ENCODE results near the gene MTUS2. TPM values are rescaled to one million over a fixed set of nuclear protein-coding genes. Genes with fewer than 3 reads are reported as not detected.

MTUS2 gene
- total and polyA plus RNA-seq, 4 donors: under 0.01 to 0.70 (median 0.15) TPM

GRCh38 chr13:29451976-29452375 is 631.8 kb downstream of the MTUS2 start (continued):
- TF ChIP-seq ZBTB33 (IDR thresholded peaks at IDR 0.05) (no peak), HNF4A (conservative IDR thresholded peaks at IDR 0.05) (no peak), RAD21 (IDR thresholded peaks at IDR 0.05) (no peak), MAX (IDR thresholded peaks at IDR 0.05) (no peak)

GRCh38 chr13:29452773-29453616 is 632.9 kb downstream of the MTUS2 start:
- no peak for TF ChIP-seq ATF3 (IDR thresholded peaks at IDR 0.05)
- no peak for TF ChIP-seq MAX (IDR thresholded peaks at IDR 0.05)
- TF ChIP-seq REST (IDR thresholded peaks at IDR 0.05): no peak
- no peak for TF ChIP-seq ZBTB33 (IDR thresholded peaks at IDR 0.05)
- TF ChIP-seq TAF1 (conservative IDR thresholded peaks at IDR 0.05): no peak
- no peak for TF ChIP-seq FOXA2 (IDR thresholded peaks at IDR 0.05)
- no peak for TF ChIP-seq JUND (IDR thresholded peaks at IDR 0.05)
- TF ChIP-seq FOXA1 (IDR thresholded peaks at IDR 0.05): no peak
- no peak for TF ChIP-seq CTCF (IDR thresholded peaks at IDR 0.05; ENCODE audit: low read depth, low read length, missing input control)
- no peak for TF ChIP-seq HNF4G (IDR thresholded peaks at IDR 0.05)
- no peak for TF ChIP-seq RAD21 (IDR thresholded peaks at IDR 0.05)
- TF ChIP-seq YY1 (IDR thresholded peaks at IDR 0.05): no peak
- peaks cover 0 to 2% (median 0%) of the 10 kb centered on the region in 4 donors for H3K27me3 ChIP-seq (ENCODE audit: control insufficient read depth in 4 of 4, insufficient read depth in 4 of 4, low read length in 3 of 4)
- WGBS: 82% methylated on average over 4 of the region's 4 CpGs

More at GRCh38 chr13:29452773-29453616, 632.9 kb downstream of the MTUS2 start:
- Histone ChIP-seq H3K9me3 (ENCODE audit: control insufficient read depth in 4 of 4, low read length in 3 of 4) (no peaks in the 10 kb centered on the region), H3K4me1 (ENCODE audit: control insufficient read depth in 4 of 4, insufficient read depth in 4 of 4, low read length in 3 of 4) (no peaks in the 10 kb centered on the region), H3K4me3 (ENCODE audit: low read depth in 1 of 3, low read length in 3 of 3) (no peak overlapping the region), H3K36me3 (ENCODE audit: control insufficient read depth in 4 of 4, insufficient read depth in 3 of 4, low read depth in 1 of 4, low read length in 3 of 4) (no peaks in the 10 kb centered on the region), H3K9ac (ENCODE audit: low read depth in 1 of 2, low read length in 2 of 2) (no peak overlapping the region), H3K27ac (ENCODE audit: low read depth in 1 of 2, low read length in 2 of 2) (no peak overlapping the region)
- DNase-seq (ENCODE audit: low spot score): no peak
